KMS-11 (cell line): ENCODE results near the gene WSB1.

ENCODE experiments used
- H2AFZ ChIP-seq: fragments of 200-600 bp; sonication (generic); 2 replicates; pipeline ENCODE4 v1.6.1; 2016; ENCODE audit warnings: antibody characterized with exemption, mixed run types, low read depth
- H3K27ac ChIP-seq: fragments of 200-600 bp; sonication (generic); 2 replicates; pipeline ENCODE4 v1.6.1; 2016; ENCODE audit warnings: mild to moderate bottlenecking, mixed run types
- H3K27me3 ChIP-seq: fragments of 200-600 bp; sonication (generic); 2 replicates; pipeline ENCODE4 v1.6.1; 2017; ENCODE audit warnings: mild to moderate bottlenecking, low read depth, mixed run types, moderate library complexity; ENCODE audit not compliant: insufficient read depth
- H3K36me3 ChIP-seq: fragments of 200-600 bp; sonication (generic); 2 replicates; pipeline ENCODE4 v1.6.1; 2017; ENCODE audit warnings: mild to moderate bottlenecking, mixed run types; ENCODE audit not compliant: insufficient read depth
- H3K4me1 ChIP-seq: fragments of 200-600 bp; sonication (generic); 2 replicates; pipeline ENCODE4 v1.6.1; 2016; ENCODE audit warnings: mild to moderate bottlenecking, low read depth, mixed run types; ENCODE audit not compliant: poor library complexity, severe bottlenecking
- H3K4me2 ChIP-seq: fragments of 200-600 bp; sonication (generic); 2 replicates; pipeline ENCODE4 v1.7.0; 2016; ENCODE audit warnings: mild to moderate bottlenecking, mixed run types
- H3K4me3 ChIP-seq: fragments of 200-600 bp; sonication (generic); IDR thresholded peaks from 2 replicates; pipeline ENCODE4 v1.6.1; 2017; ENCODE audit warnings: low read depth, low read length, mixed read lengths; ENCODE audit not compliant: insufficient read depth
- H3K79me2 ChIP-seq: fragments of 200-600 bp; sonication (generic); 2 replicates; pipeline ENCODE4 v1.6.1; 2016; ENCODE audit warnings: low read depth, mixed run types; ENCODE audit not compliant: insufficient read depth
- H3K9ac ChIP-seq: fragments of 200-600 bp; sonication (generic); 2 replicates; pipeline ENCODE4 v1.6.1; 2016; ENCODE audit warnings: mild to moderate bottlenecking, mixed run types
- H4K20me1 ChIP-seq: fragments of 200-600 bp; sonication (generic); 2 replicates; pipeline ENCODE4 v1.6.1; 2016; ENCODE audit warnings: mild to moderate bottlenecking, mixed run types; ENCODE audit not compliant: insufficient read depth
- TF ChIP-seq, protein P1 (sequence below): fragments of 200-600 bp; sonication (generic); conservative IDR thresholded peaks from 2 replicates; pipeline ENCODE4 v1.6.1; 2017; ENCODE audit warnings: low read depth, mild to moderate bottlenecking, antibody characterized with exemption, low read length, moderate library complexity, mixed read lengths

WSB1 gene

DNA sequence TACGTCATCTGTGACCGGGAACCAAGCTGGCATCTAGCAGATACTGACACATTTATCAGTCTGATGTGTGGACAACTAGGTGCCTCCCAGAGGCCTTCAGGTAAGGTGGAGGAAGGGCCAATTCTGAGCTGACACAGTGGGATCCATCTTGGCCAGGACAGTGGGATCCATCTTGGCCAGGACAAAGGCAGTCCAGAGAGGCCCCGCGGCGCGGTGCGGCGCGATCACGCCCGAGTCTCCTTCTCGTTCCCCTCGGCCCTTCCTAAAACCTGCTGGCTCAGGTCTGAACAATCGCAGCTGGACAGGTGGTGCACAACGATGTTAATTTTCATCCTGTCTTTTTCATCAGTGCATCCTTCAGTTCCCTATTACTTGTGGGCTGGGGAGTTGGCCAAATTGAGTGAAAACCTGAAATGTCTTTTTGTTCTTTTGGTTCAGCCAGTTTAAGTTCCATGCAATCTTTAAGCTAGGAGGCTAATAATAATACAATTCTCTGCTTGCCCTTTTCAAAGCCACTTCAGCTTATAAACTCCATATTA lies 486 bp upstream of the WSB1 start:
- Histone ChIP-seq H3K79me2 (peaks cover 35% of the 10 kb centered on the region), H4K20me1 (no peaks in the 10 kb centered on the region), H3K4me2 (peak overlapping the region; percentile 58), H3K27ac (peak overlapping the region; percentile 92), H3K36me3 (no peaks in the 10 kb centered on the region), H2AFZ (peak overlapping the region; percentile 97), H3K4me3 (no peak overlapping the region), H3K4me1 (peaks cover 19% of the 10 kb centered on the region), H3K27me3 (no peaks in the 10 kb centered on the region), H3K9ac (peak overlapping the region; percentile 86)
- TF ChIP-seq, protein P1, sequence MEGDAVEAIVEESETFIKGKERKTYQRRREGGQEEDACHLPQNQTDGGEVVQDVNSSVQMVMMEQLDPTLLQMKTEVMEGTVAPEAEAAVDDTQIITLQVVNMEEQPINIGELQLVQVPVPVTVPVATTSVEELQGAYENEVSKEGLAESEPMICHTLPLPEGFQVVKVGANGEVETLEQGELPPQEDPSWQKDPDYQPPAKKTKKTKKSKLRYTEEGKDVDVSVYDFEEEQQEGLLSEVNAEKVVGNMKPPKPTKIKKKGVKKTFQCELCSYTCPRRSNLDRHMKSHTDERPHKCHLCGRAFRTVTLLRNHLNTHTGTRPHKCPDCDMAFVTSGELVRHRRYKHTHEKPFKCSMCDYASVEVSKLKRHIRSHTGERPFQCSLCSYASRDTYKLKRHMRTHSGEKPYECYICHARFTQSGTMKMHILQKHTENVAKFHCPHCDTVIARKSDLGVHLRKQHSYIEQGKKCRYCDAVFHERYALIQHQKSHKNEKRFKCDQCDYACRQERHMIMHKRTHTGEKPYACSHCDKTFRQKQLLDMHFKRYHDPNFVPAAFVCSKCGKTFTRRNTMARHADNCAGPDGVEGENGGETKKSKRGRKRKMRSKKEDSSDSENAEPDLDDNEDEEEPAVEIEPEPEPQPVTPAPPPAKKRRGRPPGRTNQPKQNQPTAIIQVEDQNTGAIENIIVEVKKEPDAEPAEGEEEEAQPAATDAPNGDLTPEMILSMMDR: no peak

DNA sequence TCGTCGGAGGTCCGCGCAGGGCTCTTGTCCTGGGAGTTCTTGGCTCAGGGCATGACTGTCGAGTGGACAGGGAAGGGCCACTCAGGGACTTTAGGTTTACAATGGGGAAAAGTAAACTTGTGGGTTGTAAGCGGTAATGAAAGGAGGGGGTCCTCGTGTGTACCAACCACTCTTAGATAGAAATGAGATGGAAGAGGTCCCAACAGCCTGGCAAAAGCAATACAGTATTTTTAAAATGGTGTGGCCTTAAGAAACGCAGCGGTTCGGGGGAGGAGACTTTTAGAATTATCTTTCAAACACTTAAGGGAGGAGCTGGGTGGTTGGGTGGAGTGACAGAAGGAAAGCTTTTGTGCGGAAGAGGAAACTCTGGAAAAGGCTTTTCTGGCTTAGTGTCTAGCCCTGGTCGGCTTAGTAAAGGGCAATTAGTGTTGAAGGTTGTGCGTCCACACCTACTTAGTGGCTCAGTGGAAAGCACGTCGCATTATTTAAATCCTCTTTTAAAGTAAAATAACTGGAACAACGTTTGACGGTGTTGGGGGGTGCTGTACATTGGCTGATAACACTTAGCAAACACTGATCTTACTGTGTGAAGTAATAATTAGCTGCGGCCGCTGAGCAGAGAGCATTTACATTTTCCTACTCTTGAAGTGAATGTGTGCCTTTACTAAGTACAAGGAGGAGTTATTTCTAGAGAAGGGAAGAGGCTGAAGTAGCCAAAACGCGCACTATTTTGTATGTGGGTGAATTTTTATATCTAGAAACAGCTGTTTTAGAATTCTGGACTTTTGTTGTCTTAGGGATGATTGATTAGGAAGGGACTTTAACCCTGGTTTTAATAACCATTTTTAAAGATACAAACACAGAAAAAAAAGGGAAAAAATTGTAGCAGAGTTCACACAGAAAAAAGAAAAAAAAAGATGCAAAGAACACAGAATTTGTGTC lies 1.0 kb downstream of the WSB1 start:
- Histone ChIP-seq H3K36me3 (no peaks in the 10 kb centered on the region), H3K4me1 (peaks cover 19% of the 10 kb centered on the region), H3K4me3 (peak overlapping the region; percentile 65), H3K27me3 (no peaks in the 10 kb centered on the region), H3K27ac (peak overlapping the region; percentile 92), H3K79me2 (peaks cover 50% of the 10 kb centered on the region), H4K20me1 (no peaks in the 10 kb centered on the region), H2AFZ (peak overlapping the region; percentile 97), H3K4me2 (peak overlapping the region; percentile 58), H3K9ac (peak overlapping the region; percentile 86)
- TF ChIP-seq, protein P1: no peak

DNA sequence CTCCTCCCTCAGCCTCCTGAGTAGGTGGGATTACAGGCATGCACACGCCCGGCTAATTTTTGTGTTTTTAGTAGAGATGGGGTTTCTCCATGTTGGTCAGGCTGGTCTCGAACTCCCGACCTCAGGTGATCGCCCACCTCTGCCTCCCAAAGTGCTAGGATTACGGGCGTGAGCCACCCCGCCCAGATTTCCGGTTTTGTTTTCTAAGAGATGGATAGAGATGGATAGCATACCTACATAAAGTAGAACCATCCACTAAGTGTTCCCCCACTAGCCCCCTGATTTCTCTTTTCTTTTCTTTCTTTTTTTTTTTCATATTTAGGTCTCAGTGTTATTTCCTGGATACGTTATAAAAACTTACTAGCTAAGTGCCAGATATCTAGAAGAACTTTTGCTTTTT lies 2.0 kb downstream of the WSB1 start:
- Histone ChIP-seq H4K20me1 (no peaks in the 10 kb centered on the region), H3K79me2 (peaks cover 59% of the 10 kb centered on the region)

DNA sequence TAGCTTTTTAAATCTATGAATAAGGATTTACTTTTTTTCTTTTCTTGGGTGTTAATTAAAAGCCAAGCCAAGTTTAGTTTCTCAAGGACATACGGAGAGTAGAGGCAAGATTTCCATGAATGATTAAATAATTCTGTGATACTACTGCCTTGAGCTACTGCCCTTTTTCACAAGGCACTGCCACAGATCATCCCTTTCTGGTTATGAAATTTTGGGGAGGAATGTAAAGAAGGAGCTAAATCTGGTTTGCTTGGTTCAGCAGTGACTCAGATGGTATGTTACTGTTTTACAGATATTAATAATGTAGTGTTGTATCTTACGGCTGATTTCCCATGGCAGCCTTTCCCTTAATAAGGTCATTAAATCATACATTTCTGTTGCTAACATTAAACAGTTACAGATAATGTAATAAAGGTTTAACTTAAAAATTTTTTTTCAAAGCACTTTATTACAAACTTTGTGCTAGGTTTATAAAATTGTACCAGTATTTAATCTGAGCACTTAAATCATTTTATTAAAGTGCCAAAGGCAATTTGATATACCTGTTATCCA lies 2.6 kb downstream of the WSB1 start:
- Histone ChIP-seq H3K36me3 (no peaks in the 10 kb centered on the region), H2AFZ (no peak overlapping the region), H3K27me3 (no peaks in the 10 kb centered on the region), H3K4me3 (no peak overlapping the region), H3K4me2 (peak overlapping the region; percentile 58), H4K20me1 (no peaks in the 10 kb centered on the region), H3K4me1 (peaks cover 19% of the 10 kb centered on the region), H3K9ac (no peak overlapping the region; the same call in 1 of the 2 replicates), H3K79me2 (peaks cover 65% of the 10 kb centered on the region), H3K27ac (no peak overlapping the region)
- TF ChIP-seq, protein P1: no peak

More for the DNA sequence above, 2.0 kb downstream of the WSB1 start:
- Histone ChIP-seq H3K27ac (no peak overlapping the region; the same call in 1 of the 2 replicates), H3K4me3 (no peak overlapping the region), H3K36me3 (no peaks in the 10 kb centered on the region), H3K27me3 (no peaks in the 10 kb centered on the region), H2AFZ (no peak overlapping the region), H3K4me1 (peaks cover 19% of the 10 kb centered on the region), H3K4me2 (peak overlapping the region; percentile 58), H3K9ac (peak overlapping the region; percentile 86; the same call in 1 of the 2 replicates)
- TF ChIP-seq, protein P1: no peak
